GM18519 (cell line): Measurements from ENCODE around the gene EZR.
A peak's percentile ranks its signal among the peaks of the same experiment; 100 is the strongest.

Experiments used
- ATAC-seq: cut with Tn5 transposase; IDR thresholded peaks from one replicate; pipeline ENCODE4 v1.9.1; 2021; ENCODE audit warnings: mild to moderate bottlenecking, moderate library complexity; ENCODE audit not compliant: unreplicated experiment, low FRiP score

The EZR gene

GRCh38 chr6:158819977-158820622 is 932 bp upstream of the EZR start:
- ATAC-seq: no peak

DNA sequence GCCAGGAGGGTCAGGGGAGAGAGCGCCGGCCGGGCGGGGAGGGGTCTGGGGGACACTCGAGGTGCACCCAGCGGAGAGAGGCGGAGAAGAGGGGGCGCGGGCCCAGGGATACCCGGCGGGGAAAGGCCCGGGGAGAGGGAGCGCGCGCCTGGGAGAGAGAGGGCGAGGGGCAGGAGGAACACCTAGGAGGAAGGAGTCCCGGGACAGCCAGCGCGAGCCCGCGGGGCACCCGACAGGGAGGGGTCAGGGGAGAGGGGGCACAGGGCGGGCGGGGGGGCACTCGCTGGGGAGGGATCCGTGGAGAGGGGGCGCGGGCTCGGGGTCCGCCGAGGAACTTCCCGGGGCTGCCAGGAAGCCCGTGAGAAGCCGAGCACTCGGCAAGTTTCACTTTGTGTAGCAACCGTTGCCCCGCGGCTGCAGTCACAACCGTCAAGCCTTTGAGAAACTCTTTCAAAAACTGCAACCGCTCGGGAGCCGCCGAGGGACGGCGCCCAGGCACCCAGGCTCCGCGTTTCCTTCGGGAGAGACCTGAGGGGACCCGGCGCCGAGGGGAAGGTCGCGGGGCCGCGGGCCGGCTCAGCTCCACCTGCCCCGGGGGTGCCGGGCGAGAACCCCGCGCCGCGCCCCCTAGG is 471 bp downstream of the EZR start:
- no peak for ATAC-seq

- ATAC-seq: no peak
Observed at GRCh38 chr6:158817728-158818580, 1.2 kb downstream of the EZR start.

- no peak for ATAC-seq
Observed at GRCh38 chr6:158816803-158817727, 2.1 kb downstream of the EZR start.

DNA sequence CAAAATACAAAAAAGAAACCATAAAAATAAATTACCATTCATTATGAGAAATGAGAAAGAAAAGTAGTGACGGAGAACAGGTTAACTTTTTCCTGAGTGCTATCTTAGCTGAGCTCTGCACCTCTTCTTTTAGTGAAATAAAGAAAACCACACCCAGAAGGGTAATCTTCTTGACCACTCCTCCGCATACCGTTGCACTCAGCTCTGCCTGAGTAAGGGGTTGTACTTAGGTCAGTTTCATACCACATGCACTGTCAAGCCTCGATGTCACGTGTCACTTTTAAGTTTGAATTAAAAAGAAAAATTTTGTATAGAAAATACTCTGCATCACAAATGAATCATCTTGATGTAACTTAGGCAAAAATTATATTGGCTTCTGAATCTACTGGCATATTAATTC is 2.8 kb downstream of the EZR start:
- ATAC-seq: no peak

GRCh38 chr6:158815907-158816306 is 3.3 kb downstream of the EZR start:
- no peak for ATAC-seq

- ATAC-seq: no peak
Observed at GRCh38 chr6:158815379-158815724, 3.8 kb downstream of the EZR start.

DNA sequence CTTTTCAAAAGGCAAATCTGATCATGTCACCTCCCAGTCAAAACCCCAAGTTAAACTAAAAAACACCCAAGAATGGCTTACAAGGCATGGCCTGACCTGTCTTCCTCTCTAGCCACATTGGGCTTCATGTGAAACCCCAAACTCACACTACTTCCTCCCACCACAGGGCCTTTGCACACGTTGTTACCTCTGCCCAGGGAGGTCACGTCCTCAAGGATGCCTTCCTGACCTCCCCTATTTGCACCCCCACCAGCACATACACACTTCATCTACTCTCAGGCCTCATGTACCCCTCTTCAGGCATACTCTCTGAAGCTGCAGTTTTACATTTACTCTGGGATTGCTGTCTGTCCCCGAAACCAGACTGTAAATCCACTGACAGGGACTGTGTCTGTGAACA is 6.1 kb downstream of the EZR start:
- no peak for ATAC-seq

DNA sequence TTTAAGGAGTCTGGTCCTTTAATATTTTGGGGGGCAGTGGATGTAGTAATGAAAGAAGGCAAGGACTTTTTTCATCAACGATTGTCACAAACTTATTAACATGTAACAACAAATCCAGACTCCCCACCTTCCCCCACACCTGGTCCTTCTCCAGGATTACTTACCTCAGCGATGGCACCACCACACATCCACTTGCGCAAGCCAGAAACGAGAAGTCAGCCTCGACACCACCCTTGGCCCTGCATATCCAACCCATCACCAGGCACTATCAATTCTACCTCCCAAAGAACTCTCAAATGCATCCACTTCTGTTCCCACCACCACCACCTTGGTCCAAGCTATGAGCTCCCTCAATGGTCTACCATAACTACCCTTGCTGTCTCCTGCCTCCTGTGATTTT is 6.6 kb downstream of the EZR start:
- ATAC-seq: no peak

- no peak for ATAC-seq
Observed at GRCh38 chr6:158810155-158811095, 8.7 kb downstream of the EZR start.

DNA sequence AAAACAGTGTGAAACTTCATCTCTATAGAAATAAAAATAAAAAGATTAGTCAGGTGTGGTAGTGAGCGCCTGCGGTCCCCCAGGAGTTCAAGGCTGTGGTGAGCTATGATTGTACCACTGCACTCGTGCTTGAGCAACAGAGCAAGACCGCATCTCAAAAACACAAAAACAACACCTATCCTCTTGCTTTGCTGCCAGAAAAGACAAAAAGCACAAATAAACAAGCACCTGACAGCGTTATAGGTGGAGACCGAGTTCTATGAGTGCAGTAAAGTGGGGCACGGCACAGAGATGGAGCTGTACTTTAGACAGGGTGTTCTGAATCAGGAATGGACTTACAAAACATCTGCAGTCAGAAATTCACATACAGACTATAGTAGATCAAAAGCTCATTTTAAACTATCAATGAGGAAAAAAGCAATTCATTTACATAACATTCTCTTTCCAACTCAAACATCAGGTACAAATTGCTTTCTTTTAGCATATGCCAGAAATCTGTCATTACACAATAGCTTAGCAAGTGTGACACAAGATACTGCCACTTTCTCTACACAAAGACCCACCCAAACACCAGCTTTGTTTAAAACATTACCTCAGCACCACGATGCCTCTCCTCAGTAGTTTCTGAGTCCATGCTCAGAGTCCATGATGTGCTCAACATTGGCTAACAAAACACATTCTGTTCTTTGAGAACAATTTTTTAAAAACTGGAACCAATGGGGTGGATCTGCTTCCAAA is 10.1 kb downstream of the EZR start:
- ATAC-seq: peak; percentile 56

DNA sequence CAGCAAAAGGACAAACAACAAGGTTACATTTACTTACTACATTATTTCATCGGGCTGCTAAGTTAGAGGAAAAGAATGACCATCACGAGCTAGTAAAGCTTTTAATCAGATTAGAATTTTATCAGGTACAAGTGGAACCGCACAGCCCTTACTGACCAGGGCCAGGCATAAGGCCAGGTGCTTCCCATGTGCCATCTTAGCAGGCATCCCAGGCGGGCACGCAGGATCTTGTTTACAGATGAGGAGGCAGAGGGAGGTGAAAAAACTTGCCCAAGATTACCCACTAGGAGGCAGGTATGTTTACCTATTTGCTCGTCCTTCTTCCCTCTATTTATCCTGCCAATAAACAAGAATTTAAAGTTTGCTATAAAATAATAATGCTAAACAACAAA is 10.7 kb downstream of the EZR start:
- no peak for ATAC-seq

- no peak for ATAC-seq
Observed at GRCh38 chr6:158807515-158808441, 11.4 kb downstream of the EZR start.

DNA sequence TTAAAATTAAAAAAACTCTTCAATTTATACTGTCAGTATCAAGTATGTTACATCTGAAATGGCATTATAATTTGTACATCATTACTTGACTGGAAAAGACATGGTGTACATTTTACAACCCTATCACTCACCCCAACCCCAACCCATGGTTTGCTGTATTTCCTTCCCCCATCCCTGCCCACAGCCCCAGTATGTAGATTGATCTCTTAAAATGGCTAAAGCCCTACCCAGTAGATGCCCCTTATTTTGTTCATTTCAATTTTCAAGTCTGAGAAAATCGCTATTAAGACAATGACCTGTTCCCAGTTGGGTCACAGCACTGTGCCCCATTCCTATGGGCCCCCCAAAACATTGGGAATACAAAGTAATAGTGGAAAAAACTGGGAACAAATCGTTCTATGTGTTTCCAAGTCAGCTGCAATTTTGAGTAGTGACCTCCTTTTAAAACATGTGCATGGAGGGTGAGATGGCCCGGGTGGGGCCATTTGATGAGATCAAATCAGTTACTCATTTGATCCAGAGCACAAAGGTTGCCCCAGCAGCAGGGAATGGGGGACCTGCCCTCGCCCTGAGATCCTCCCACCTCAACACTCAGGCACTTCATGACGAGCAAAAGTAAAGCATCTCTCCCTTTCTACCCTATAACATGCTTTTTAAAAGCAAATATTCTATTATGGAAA is 13.3 kb downstream of the EZR start:
- no peak for ATAC-seq

GRCh38 chr6:158804207-158804606 is 15.0 kb downstream of the EZR start:
- ATAC-seq: no peak

- ATAC-seq: no peak
Observed at GRCh38 chr6:158803733-158804143, 15.4 kb downstream of the EZR start.

- no peak for ATAC-seq
Observed at GRCh38 chr6:158801655-158802294, 17.4 kb downstream of the EZR start.
